Esophagus muscularis mucosa (tissue), 4 donors: ENCODE measurements around the gene LPIN2.

ENCODE experiments used
- CTCF ChIP-seq, 3 experiments: fragments of 200-600 bp in 2 of 3; fragments of 450-650 bp in 1 of 3; sonication (generic) in 2 of 3; IDR thresholded peaks; one replicate each; pipeline ENCODE4 v1.5.1; 2017 to 2019; ENCODE audit warnings: antibody characterized with exemption in 3 of 3, mild to moderate bottlenecking in 2 of 3, moderate library complexity in 1 of 3
- EP300 ChIP-seq: sonication (generic); formaldehyde crosslinking; IDR thresholded peaks from one replicate; pipeline ENCODE4 v1.6.1; 2017; ENCODE audit warnings: antibody characterized with exemption
- POLR2A ChIP-seq: fragments of 450-650 bp; IDR thresholded peaks from one replicate; pipeline ENCODE4 v1.6.1; 2017; ENCODE audit warnings: antibody characterized with exemption, moderate library complexity, mild to moderate bottlenecking, low read depth
- POLR2AphosphoS5 ChIP-seq, 2 donors: sonication (generic); formaldehyde crosslinking; IDR thresholded peaks; one replicate each; pipeline ENCODE4 v1.6.1; 2017; ENCODE audit warnings: antibody characterized with exemption in 2 of 2

- no peak for TF ChIP-seq CTCF (IDR thresholded peaks at IDR 0.05)
- TF ChIP-seq POLR2AphosphoS5 (IDR thresholded peaks at IDR 0.05): no peak
- no peak for TF ChIP-seq POLR2A
- TF ChIP-seq EP300: no peak
These were observed 27.2 kb upstream of the LPIN2 start for GRCh38 chr18:3040173-3040572.
